ENCODE measurements around the gene IL36RN.
"Not testable (repeated sequence)": the region's sequence is repeated elsewhere in the genome, so short reads cannot be mapped to it uniquely, and the experiment has no call there.

IL36RN gene

GRCh38 chr2:113075030-113075429 lies 16.0 kb downstream of the IL36RN start:
- no peak for DNase-seq (ENCODE audit: low spot score)

- no peak for DNase-seq (ENCODE audit: low spot score)
Measured at GRCh38 chr2:113075600-113075999, 16.6 kb downstream of the IL36RN start.

- no peak for DNase-seq (ENCODE audit: low spot score)
Measured at GRCh38 chr2:113076954-113077669, 18.1 kb downstream of the IL36RN start.

DNA sequence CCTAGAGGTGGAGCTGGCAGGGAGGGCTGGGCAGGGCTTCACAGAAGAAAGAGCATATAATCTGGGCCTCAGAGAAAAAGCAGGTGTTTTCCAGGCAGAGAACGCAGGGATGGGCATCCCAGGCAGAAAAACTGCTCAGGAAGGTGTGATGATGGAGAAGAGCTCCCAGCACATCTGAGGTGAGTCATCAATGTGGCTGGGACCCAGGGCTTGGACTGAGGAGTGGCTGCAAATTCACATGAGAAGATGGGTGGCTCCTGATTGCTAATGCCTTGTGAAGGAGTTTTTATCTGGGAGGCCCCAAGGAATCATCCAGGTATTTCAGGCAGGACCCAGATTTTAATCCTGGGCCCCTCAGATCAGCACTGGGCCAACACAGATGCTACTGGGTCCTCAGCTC lies 18.9 kb downstream of the IL36RN start:
- no peak for DNase-seq (ENCODE audit: low spot score)

DNA sequence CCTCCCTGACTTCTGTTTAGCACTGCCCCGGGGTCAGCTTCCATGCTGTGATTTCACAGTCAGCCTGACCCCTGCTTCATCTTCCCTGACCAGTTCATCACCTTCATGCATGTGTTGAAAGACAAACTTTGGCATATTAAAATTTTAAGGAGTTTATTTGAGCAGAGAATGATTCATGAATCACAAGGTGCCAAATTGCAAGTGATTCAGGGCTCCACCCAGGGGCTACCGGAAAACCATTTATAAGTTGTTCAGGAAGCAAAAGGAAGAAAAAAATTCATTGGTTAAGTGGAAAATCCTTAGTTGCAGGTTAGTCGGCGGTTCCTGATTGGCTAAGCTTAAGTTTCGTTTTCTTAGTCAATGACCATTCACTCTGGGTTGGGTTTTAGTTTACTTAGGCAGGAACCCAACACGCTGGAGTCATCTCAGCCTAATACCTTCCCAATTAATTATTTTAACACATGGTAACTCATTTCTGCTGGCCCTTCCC lies 19.4 kb downstream of the IL36RN start:
- DNase-seq (ENCODE audit: low spot score): no peak

GRCh38 chr2:113079131-113079530 lies 20.1 kb downstream of the IL36RN start:
- DNase-seq (ENCODE audit: low spot score): no peak

GRCh38 chr2:113080134-113080533 lies 21.1 kb downstream of the IL36RN start:
- DNase-seq (ENCODE audit: low spot score): peak; percentile 64

- DNase-seq (ENCODE audit: low spot score): no peak
Measured at GRCh38 chr2:113081488-113082210, 22.7 kb downstream of the IL36RN start.

DNA sequence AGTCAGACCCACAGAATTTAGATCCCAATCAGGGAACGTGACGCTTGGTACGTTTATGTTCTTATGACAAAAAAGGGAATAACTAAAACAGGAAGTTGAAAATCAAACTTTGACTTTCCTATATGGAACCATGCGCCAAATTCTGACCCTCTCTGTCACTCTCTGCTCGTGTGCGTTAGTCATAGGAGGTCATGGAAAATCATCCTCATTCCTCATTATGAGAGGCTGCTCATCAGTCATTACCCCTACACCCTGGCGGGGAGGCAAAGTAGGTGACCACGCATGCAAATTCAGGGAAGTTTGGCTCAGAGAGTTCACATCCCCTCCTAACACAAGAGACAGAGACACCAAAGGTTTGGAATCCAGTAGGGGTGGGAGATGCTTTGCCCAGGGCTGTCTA lies 24.3 kb downstream of the IL36RN start:
- no peak for DNase-seq (ENCODE audit: low spot score)

DNA sequence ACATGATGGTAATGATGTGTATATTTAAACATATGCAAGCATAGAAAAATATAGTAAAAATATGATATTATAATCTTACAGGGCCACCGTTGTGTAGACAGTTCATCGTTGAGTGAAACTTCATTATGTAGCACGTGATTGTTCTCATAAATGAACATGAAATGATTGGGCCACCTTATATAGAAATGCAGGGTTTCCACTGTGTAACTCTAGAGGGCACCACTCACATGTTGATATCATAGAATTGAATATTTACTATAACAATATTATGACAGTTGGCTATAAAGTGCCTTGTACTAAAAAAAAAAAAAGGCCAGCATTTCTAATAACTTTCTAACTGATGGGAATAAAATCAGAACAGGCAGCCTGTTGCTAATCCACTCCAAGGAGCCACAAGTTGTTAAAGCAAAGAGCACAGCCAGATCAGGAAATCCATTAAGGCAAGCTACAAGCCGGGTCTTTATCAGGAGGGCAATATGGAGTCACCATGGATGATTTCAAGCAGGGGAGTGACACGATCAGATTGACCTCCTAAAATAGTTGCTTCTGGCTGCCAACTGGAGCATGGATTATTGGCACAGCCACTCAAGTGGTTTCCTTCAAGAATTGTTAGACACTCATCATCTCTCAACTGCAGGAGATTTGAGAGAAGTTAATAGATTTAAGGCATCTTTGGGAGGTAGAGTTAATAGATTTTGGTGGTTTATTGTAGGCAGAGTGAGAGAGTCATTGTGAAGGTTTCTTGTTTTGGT lies 25.4 kb downstream of the IL36RN start:
- peak; percentile 30 for DNase-seq (ENCODE audit: low spot score)

- no peak for DNase-seq (ENCODE audit: low spot score)
Measured at GRCh38 chr2:113085542-113085941, 26.5 kb downstream of the IL36RN start.

GRCh38 chr2:113088213-113088992 lies 29.4 kb downstream of the IL36RN start:
- DNase-seq (ENCODE audit: low spot score): no peak

DNA sequence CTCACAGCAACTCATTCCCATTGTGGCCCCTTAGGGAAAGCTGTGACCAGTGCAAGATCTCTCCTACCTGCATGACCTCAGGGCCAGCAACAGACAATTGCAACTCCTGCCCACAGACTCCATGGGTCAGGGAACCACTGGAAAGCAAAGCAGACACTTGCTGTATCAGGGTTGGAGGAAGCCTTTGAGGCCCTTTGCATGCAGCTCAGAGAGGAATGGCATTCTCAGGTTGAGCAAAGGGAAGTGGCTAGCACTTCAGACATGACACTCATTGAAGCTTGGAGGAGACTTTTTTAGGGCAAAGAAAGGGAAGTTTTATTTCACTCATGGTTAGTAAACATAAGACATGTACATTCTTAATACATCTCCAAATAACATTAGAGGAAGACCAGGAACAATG lies 30.9 kb downstream of the IL36RN start:
- no peak for DNase-seq (ENCODE audit: low spot score)

DNA sequence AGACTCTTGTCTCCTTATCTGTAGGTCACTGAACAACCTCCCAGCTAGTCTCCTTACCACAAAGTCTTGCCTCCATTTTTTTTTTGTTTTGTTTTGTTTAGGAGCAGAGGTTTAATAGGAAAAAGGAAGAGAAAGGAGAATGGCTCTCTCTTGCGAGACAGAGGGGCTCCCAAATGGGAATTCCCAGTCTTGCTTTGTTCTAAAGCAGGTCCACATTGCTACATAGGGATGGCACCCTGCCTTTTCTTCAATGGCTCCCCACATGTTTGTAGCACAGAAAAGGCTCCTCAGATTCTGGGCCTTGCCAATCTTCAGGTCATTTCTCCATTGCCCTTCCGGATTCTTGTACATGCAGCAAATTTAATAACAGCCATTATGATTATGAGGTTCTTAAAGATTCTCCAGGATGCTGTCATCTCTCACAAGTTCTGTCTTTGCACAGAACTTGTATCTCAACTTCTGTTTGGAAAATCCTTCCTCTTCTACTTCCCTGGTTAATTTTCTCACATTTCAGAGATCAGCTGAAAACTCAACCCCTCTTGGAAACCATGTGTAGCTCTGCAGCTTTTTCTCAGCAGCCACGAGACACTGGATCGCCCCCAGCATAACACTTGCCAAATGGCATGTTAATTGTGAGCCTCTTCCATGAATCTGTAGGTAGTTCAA lies 32.4 kb downstream of the IL36RN start:
- no peak for DNase-seq (ENCODE audit: low spot score)

DNA sequence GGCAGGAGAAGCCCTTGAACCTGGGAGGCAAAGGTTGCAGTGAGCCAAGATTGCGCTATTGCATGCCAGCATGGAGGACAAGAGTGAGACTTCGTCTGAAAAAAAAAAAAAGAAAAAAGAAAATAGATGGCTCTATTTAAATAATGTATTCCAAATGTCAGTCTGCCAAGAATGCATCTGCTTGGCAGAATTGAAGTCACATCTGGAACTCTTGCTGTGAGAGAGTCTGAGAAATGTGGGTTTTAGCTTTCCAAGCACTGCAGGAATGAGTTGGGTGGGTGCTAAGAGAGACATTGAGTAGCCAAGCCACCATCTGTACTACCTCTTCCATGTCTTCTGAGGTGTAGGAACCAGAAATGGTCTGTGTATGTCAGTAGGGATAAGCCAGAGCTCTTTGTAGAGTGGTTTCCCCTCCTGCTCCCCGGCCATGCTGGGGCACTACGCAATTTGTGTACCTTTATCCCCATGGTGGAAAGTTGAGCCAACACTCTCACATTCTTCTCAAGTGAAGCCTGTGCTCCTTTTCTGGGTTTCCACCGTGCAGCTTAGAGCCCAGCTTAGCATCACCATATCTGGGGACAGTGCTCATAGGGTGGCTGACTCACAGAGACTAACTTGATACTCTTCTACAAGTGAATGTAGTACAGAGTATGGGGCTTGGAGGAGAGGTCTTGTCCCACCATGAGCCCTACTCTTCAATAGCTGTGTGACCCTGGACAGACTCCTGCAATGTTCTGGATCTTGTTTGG lies 34.0 kb downstream of the IL36RN start:
- DNase-seq (ENCODE audit: low spot score): no peak

DNA sequence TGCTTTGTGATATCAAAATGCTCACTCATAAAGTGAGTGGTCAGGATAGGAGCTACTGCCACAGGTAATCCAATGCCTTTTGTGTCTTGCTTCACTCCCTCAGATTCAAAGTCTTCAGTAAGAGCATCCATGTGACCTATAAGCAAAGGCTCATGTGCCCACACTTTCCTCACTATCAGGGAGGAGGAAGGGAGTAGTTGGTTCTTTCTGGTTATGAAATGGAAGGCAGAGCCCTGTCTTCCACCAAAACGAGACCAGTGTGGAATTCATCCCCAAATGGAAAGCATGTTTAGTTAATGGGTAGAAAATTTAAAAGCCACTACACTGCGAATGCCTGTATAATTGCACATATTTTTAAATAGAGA lies 34.6 kb downstream of the IL36RN start:
- DNase-seq (ENCODE audit: low spot score): no peak

GRCh38 chr2:113096306-113096705 lies 37.3 kb downstream of the IL36RN start:
- not testable (repeated sequence) for DNase-seq (ENCODE audit: low spot score)

DNA sequence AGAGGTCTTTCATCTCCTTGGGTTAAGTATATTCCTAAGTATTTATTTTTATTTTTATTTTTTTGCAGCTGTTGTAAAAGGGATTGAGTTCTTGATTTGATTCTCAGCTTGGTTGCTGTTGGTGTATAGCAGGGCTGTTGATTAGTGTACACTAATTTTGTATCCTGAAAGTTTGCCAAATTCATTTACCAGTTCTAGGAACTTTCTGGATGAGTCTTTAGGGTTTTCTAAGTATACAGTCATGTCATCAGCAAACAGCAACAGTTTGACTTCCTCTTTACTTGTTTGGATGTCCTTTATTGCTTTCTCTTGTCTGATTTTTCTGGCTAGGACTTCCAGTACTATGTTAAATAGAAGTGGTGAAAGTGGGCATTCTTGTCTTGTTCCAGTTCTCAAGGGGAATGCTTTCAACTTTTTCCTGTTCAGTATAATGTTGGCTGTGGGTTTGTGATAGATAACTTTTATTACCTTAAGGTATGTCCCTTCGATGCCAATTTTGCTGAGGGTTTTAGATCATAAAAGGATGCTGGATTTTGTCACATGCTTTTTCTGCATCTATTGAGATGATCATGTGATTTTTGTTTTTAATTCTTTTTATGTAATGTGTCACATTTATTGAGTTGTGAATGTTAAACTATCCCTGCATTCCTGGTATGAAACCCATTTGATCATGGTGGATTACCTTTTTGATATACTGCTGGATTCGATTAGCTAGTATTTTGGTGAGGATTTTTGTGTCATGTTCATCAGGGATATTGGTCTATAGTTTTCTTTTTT lies 38.0 kb downstream of the IL36RN start:
- DNase-seq (ENCODE audit: low spot score): not testable (repeated sequence)

DNA sequence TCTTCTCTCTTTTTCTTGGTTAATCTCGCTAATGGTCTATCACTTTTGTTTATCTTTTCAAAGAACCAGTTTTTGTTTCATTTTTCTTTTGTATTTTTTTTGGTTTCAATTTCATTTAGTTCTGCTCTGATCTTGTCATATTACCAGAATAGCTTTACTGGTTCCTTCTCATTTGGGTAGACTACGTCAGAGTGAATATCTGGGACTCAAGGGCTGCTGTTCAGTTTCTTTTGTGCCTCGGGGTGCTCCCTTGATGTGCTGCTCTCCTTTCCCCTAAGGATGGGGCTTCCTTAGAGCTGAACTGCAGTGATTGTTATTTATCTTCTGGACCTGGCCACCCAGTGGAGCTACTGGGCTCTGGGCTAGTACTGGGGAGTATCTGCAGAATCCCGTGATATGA lies 39.0 kb downstream of the IL36RN start:
- no peak for DNase-seq (ENCODE audit: low spot score)

GRCh38 chr2:113098532-113098931 lies 39.5 kb downstream of the IL36RN start:
- no peak for DNase-seq (ENCODE audit: low spot score)

Measured in GM03348 (cell line).